HepG2 (cell line): ENCODE data around the gene APOD. TPM values are rescaled to one million over a fixed set of nuclear protein-coding genes. Genes with fewer than 3 reads are reported as not detected.

Experiments
- BRCA1 ChIP-seq: sonication (generic); formaldehyde crosslinking; IDR thresholded peaks from 2 replicates; pipeline ENCODE4 v1.4.0; 2020; ENCODE audit warnings: missing genetic modification reagents
- CHCHD3 ChIP-seq: sonication (generic); formaldehyde crosslinking; IDR thresholded peaks from 2 replicates; pipeline ENCODE4 v1.8.0; 2022; ENCODE audit warnings: mild to moderate bottlenecking, missing genetic modification reagents, moderate library complexity
- FLYWCH1 ChIP-seq: sonication (generic); formaldehyde crosslinking; IDR thresholded peaks from 2 replicates; pipeline ENCODE4 v1.8.1; 2023; ENCODE audit warnings: mild to moderate bottlenecking, missing genetic modification reagents
- FOXK1 ChIP-seq: sonication (generic); formaldehyde crosslinking; IDR thresholded peaks from 2 replicates; pipeline ENCODE4 v1.4.0; 2020; ENCODE audit warnings: low read depth, missing genetic modification reagents, borderline replicate concordance
- HIVEP1 ChIP-seq: sonication (generic); formaldehyde crosslinking; IDR thresholded peaks from 2 replicates; pipeline ENCODE4 v1.4.0; 2020; ENCODE audit warnings: mild to moderate bottlenecking, missing genetic modification reagents
- HNRNPK ChIP-seq: fragments of 200-400 bp; formaldehyde crosslinking; IDR thresholded peaks from 2 replicates; pipeline ENCODE4 v1.6.1; 2018; ENCODE audit warnings: low read length, low read depth, moderate library complexity, mild to moderate bottlenecking; ENCODE audit not compliant: poor library complexity, severe bottlenecking
- JUN ChIP-seq: sonication (generic); formaldehyde crosslinking; IDR thresholded peaks from 2 replicates; pipeline ENCODE4 v1.4.0; 2020; ENCODE audit warnings: mild to moderate bottlenecking, missing genetic modification reagents
- MAX ChIP-seq: IDR thresholded peaks from 2 replicates; pipeline ENCODE4 v1.6.1; 2012; ENCODE audit warnings: inconsistent platforms
- SMAD1 ChIP-seq: sonication (generic); formaldehyde crosslinking; IDR thresholded peaks from 2 replicates; pipeline ENCODE4 v1.4.0; 2020; ENCODE audit warnings: missing genetic modification reagents, low read depth, mild to moderate bottlenecking, borderline replicate concordance
- TOE1 ChIP-seq: sonication (generic); formaldehyde crosslinking; IDR thresholded peaks from 2 replicates; pipeline ENCODE4 v1.4.0; 2020; ENCODE audit warnings: mild to moderate bottlenecking, missing genetic modification reagents
- ZFP36L2 ChIP-seq: sonication (generic); formaldehyde crosslinking; IDR thresholded peaks from 2 replicates; pipeline ENCODE4 v1.4.0; 2020; ENCODE audit warnings: missing genetic modification reagents
- ZNF484 ChIP-seq: sonication (generic); formaldehyde crosslinking; IDR thresholded peaks from 2 replicates; pipeline ENCODE4 v1.5.1; 2020; ENCODE audit warnings: mild to moderate bottlenecking, low read depth, missing genetic modification reagents, borderline replicate concordance
- ZNF512 ChIP-seq: sonication (generic); formaldehyde crosslinking; IDR thresholded peaks from 2 replicates; pipeline ENCODE4 v1.4.0; 2020; ENCODE audit warnings: mild to moderate bottlenecking, missing genetic modification reagents
- ZNF547 ChIP-seq: sonication (generic); formaldehyde crosslinking; IDR thresholded peaks from 2 replicates; pipeline ENCODE4 v1.5.1; 2020; ENCODE audit warnings: mild to moderate bottlenecking, missing genetic modification reagents
- ZNF580 ChIP-seq: IDR thresholded peaks from 2 replicates; pipeline ENCODE4 v1.6.1; 2016; ENCODE audit warnings: low read depth, borderline replicate concordance
- ZNF747 ChIP-seq: sonication (generic); formaldehyde crosslinking; IDR thresholded peaks from 2 replicates; pipeline ENCODE4 v1.8.1; 2023; ENCODE audit warnings: missing genetic modification reagents, mild to moderate bottlenecking, borderline replicate concordance
- ZNF768 ChIP-seq: sonication (generic); formaldehyde crosslinking; IDR thresholded peaks from 2 replicates; pipeline ENCODE4 v1.4.0; 2020; ENCODE audit warnings: missing genetic modification reagents
- ZNF788 ChIP-seq: sonication (generic); formaldehyde crosslinking; IDR thresholded peaks from 2 replicates; pipeline ENCODE4 v1.5.0; 2020; ENCODE audit warnings: mild to moderate bottlenecking, missing genetic modification reagents, borderline replicate concordance
- ZNF83 ChIP-seq: sonication (generic); formaldehyde crosslinking; IDR thresholded peaks from 2 replicates; pipeline ENCODE4 v1.4.0; 2020; ENCODE audit warnings: missing genetic modification reagents, mild to moderate bottlenecking, borderline replicate concordance
- polyA plus RNA-seq, 8 experiments: library from polyadenylated mRNA; depleted of rRNA in 3 of 8; stranded (reverse) in 7 of 8; unstranded in 1 of 8; fragments of >200 nt; fragmentation: Illumina TruSeq in 4 of 8; extraction: Trizol in 4 of 8; gene quantifications; 2 replicates each; pipeline versions ENCODE4 v1.2.1 to v1.2.3, GENCODE V29; 2011 to 2016; ENCODE audit warnings: low read depth in 4 of 8, missing spikeins in 1 of 8, mixed read lengths in 1 of 8; ENCODE audit not compliant: insufficient read depth in 1 of 8
- total RNA-seq, 5 experiments: library from RNA; depleted of rRNA; stranded (reverse); fragments of >200 nt; fragmentation: Illumina TruSeq; extraction: Trizol; gene quantifications; 2 replicates each; pipeline ENCODE4 v1.2.3, GENCODE V29; 2016; ENCODE audit warnings: low read depth in 1 of 5
- TF ChIP-seq, protein P1 (sequence below): IDR thresholded peaks from 2 replicates; pipeline ENCODE4 v1.6.1; 2012; ENCODE audit warnings: low read length, improper control_type of control experiment
- TF ChIP-seq, protein P2 (sequence below): sonication (generic); formaldehyde crosslinking; IDR thresholded peaks from 2 replicates; pipeline ENCODE4 v1.5.1; 2020; ENCODE audit warnings: mild to moderate bottlenecking, missing genetic modification reagents

APOD gene
- total and polyA plus RNA-seq, 2 of the 13 experiments (the other 11 are each of a cell fraction or from before 2014, with no cell fraction given), result not detected

DNA sequence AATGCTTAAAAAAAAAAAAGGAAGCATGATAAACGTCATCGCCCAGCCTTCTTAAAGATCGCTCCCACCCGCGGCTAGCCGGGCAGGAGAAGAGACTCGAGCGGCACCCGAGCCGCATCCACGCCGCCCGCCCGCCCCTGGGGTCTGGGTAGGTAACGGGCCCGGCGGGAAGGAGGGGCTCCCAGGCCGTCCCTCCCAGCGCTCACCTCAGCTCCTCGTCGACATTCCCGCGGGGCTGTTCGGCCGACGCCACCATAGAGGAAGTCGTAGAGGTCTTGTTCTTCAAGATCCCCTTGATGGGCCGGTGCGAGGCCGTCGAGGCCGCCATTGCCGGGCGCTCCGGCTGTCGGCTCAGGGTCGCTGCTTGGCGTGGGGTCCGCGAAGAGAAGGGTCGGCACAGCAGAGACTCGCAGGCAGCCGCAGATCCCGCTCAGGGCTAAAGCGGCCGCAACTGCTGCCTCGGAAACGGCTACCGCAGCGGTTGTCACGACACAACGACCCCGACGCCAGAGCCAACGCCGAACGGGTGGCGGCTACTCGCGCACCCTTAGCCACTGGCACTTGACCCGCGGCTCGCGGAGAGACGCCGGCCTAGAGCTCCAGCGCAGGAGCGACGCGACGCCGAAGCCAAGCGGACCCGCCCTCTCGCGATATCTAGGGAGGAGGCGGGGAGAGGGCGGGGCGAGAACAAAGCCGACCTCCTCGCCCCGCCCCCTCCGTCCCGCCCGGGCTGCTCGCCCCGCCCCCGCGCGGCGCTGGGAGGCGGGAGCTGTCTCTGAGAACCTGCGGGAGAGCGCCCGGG, 40.8 kb downstream of the APOD start, which contains the start of gene PPP1R2 (continued):
- TF ChIP-seq, protein P1, sequence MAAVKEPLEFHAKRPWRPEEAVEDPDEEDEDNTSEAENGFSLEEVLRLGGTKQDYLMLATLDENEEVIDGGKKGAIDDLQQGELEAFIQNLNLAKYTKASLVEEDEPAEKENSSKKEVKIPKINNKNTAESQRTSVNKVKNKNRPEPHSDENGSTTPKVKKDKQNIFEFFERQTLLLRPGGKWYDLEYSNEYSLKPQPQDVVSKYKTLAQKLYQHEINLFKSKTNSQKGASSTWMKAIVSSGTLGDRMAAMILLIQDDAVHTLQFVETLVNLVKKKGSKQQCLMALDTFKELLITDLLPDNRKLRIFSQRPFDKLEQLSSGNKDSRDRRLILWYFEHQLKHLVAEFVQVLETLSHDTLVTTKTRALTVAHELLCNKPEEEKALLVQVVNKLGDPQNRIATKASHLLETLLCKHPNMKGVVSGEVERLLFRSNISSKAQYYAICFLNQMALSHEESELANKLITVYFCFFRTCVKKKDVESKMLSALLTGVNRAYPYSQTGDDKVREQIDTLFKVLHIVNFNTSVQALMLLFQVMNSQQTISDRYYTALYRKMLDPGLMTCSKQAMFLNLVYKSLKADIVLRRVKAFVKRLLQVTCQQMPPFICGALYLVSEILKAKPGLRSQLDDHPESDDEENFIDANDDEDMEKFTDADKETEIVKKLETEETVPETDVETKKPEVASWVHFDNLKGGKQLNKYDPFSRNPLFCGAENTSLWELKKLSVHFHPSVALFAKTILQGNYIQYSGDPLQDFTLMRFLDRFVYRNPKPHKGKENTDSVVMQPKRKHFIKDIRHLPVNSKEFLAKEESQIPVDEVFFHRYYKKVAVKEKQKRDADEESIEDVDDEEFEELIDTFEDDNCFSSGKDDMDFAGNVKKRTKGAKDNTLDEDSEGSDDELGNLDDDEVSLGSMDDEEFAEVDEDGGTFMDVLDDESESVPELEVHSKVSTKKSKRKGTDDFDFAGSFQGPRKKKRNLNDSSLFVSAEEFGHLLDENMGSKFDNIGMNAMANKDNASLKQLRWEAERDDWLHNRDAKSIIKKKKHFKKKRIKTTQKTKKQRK, result no peak
- TF ChIP-seq ZNF768 (CRISPR knock-in tag) (peak; percentile 59; the same call in 1 of the 2 replicates), ZNF83 (CRISPR knock-in tag) (no peak), ZNF747 (CRISPR knock-in tag) (no peak), BRCA1 (CRISPR knock-in tag) (0 out of 2 replicates have a peak, but pooled peaks have one; percentile 20), MAX (peak; percentile 72), ZNF788 (peak; percentile 79; the same call in 1 of the 2 replicates), ZFP36L2 (CRISPR knock-in tag) (no peak), FOXK1 (peak; percentile 33; the same call in 1 of the 2 replicates), HIVEP1 (peak; percentile 74), ZNF512 (no peak), TOE1 (CRISPR knock-in tag) (no peak), ZNF547 (no peak), JUN (CRISPR knock-in tag) (no peak; the same call in 1 of the 2 replicates), SMAD1 (CRISPR knock-in tag) (no peak), CHCHD3 (CRISPR knock-in tag) (no peak), FLYWCH1 (no peak), HNRNPK (no peak), ZNF580 (no peak), ZNF484 (CRISPR knock-in tag) (no peak)
- TF ChIP-seq, protein P2, sequence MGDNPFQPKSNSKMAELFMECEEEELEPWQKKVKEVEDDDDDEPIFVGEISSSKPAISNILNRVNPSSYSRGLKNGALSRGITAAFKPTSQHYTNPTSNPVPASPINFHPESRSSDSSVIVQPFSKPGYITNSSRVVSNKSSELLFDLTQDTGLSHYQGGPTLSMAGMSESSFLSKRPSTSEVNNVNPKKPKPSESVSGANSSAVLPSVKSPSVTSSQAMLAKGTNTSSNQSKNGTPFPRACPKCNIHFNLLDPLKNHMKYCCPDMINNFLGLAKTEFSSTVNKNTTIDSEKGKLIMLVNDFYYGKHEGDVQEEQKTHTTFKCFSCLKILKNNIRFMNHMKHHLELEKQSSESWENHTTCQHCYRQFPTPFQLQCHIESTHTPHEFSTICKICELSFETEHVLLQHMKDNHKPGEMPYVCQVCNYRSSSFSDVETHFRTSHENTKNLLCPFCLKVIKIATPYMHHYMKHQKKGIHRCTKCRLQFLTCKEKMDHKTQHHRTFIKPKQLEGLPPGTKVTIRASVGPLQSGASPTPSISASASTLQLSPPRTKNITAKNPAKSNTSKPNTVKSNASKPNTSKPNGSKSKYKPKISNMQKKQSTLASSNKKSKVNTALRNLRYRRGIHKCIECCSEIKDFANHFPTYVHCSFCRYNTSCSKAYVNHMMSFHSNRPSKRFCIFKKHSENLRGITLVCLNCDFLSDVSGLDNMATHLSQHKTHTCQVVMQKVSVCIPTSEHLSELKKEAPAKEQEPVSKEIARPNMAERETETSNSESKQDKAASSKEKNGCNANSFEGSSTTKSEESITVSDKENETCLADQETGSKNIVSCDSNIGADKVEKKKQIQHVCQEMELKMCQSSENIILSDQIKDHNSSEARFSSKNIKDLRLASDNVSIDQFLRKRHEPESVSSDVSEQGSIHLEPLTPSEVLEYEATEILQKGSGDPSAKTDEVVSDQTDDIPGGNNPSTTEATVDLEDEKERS (CRISPR knock-in tag), result no peak
